ENCODE data around the gene OOSP1.
"Not testable (repeated sequence)": the region's sequence is repeated elsewhere in the genome, so short reads cannot be mapped to it uniquely, and the experiment has no call there.

OOSP1 gene

DNA sequence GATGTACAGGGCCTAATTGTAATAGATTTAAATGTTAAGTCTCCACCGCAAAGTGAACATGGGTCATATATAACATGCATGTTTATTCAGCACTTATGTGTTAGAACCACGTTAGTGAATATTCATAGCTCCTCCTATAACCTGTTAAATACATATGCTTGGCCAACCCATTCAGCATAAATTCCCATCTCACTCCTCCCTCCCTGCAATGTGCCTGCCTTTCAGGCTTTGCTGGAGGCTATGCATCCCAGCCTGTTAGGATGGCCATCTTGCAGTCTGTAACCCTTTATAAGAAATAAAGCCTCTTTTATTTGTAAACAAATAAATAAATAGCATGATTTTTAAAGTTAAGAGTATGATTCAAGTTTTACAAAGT, 23.9 kb downstream of the OOSP1 start:
- no peak for DNase-seq

DNA sequence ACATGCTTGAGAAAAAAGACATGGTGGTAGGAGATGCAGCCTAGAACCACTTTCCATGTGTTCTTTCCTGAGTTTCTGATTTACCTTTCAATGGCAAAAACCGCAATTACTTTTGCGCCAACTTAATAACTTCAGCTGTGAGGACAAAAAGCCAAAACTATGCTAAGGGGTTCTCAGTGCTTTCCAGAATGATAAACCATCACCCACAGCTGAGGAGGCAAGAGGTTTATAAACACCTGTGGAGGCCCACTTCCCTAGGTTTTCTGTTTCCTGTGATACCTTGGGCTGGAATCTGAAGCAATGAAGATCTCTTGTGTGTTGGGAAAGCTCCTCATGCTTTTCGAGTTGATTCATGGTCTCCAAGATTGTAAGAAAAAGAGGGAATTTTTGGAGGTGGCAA, 25.5 kb downstream of the OOSP1 start, which contains the start of gene OOSP4A:
TSS of gene OOSP4A (plus strand) at position 301 of the 400 bp plus-strand sequence. CDS start at position 301, 0 bp downstream.
- no peak for DNase-seq

GRCh38 chr11:59965424-59965823, 27.2 kb downstream of the OOSP1 start:
- no peak for DNase-seq

GRCh38 chr11:59966201-59966600, 28.0 kb downstream of the OOSP1 start:
- DNase-seq, result no peak

GRCh38 chr11:59967677-59968394, 29.6 kb downstream of the OOSP1 start:
- DNase-seq, result no peak

- no peak for DNase-seq
Measured at GRCh38 chr11:59968395-59968783, 30.2 kb downstream of the OOSP1 start.

DNA sequence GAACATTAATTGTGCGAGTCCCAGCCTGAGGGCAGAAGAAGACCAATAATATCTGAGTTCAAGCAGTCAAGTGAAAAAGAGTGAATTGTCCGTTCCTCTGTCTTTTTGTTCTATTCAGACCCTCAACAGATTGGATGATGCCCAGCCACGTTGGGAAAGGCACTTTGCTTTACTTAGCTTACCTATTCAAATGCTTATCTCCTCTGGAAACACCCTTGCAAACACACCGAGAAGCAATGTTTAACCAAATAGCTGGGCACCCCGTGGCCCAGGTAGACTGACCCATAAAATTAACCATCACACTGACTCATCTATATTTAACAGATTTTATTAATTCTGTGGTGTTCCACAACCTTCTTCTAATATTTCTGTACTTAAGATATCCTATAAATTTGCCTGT, 34.9 kb downstream of the OOSP1 start:
- no peak for DNase-seq

- no peak for DNase-seq
Measured at GRCh38 chr11:59981106-59981770, 43.0 kb downstream of the OOSP1 start.

GRCh38 chr11:59982037-59982436, 43.8 kb downstream of the OOSP1 start:
- DNase-seq, result not testable (repeated sequence)

DNA sequence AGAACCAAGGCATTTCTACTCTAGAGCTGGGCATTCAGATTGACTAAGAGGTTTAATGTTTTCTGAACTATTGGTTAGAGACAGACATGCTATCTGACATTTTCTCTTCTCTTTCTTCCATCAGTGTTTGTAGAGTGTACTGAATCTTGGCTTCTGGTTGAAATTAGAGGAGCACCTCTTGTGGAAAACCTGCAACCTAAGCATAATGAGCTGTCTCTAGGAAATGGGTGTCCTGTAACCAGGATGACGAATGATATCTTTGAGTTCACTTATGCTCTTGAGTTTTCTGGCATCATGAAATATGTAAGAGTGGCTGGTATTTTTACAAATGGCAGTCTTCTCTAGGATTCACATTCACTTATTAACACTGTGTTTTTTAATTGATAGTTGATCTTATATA, 45.0 kb downstream of the OOSP1 start:
- no peak for DNase-seq

- DNase-seq, result no peak
Measured at GRCh38 chr11:59984368-59984767, 46.1 kb downstream of the OOSP1 start.

DNA sequence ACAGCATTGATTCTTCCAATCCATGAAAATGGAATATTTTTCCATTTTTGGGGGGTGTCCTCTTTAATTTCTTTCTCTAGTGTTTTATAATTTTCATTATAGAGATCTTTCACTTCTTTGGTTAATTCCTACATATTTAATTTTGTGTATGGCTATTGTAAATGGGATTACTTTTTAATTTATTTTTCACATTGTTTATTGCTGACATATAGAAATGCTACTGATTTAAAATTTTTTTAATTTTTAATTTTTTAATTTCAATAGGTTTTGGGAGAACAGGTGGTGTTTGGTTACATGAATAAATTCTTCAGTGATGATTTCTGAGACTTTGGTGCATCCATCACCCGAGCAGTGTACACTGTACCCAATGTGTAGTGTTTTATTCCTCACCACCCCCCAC, 52.2 kb downstream of the OOSP1 start:
- no peak for DNase-seq

DNA sequence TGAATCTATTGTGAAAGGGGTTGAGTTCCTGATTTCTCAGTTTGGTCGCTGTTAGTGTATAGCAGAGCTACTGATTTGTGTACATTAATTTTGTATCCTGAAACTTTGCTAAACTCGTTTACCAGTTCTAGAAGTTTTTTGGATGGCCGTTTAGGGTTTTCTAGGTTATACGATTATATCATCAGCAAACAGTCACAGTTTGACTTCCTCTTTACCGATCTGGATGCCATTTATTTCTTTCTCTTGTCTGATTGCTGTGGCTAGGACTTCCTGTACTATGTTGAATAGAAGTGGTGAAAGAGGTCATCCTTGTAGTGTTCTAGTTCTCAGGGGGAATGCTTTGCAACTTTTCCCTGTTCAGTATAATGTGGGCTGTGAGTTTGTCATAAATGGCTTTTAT, 54.2 kb downstream of the OOSP1 start:
- no peak for DNase-seq

DNA sequence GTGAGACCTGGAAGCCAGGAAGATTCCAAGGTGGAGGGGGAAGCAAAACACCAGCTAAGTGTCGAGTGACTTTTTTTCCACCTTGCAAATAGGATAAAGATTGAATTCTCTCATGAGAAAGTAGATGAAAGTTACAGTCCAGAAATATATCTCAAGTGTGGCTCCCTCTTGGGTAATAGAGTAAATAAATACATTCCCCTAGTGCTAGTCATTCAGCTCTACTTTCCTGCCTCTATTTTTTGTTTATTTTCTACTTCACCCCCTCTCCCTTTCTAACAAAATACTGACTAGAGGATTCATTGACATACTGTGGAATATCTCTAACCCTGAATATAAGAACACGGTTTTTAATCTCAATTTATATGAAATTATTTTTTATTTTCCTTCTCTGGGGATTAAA, 59.6 kb downstream of the OOSP1 start:
- DNase-seq, result no peak

DNA sequence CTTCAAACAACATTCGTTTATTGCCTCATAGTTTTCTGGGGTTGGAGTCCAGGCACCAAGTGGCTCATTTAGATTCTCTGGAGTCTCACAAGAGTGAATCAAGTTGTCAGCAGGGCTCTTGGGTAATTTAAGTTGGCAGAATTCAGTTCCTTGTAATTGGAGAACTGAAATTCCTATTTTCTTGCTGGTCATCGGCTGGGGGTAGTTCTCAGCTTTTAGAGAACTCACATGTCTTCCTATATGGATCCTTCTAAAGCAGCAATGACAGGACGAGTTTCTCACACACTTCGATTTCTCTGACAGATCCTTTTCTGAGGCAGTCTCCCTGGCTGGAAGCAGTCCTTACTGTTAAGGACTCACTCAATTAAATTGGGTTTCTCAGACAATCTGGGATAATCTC, 61.5 kb downstream of the OOSP1 start:
- no peak for DNase-seq

DNA sequence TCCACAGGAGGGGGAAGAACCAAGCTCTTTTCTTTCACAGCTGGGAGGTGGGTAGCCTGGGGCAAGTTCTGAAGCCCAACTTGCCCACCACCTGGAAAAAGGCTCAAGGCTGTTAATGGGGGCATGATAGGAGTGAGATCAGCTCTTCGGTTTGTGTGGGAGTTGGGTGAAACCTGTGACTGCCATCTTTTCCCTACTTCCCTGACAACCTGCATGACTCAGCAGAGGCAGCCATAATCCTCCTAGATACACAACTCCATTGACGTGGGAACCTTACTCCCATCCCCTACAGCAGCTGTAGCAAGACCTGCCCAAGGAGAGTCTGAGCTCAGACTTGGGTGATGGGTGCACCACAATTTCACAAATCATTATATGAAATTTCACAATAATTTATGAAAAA, 65.5 kb downstream of the OOSP1 start:
- no peak for DNase-seq

GRCh38 chr11:60005360-60005759, 67.1 kb downstream of the OOSP1 start:
- no peak for DNase-seq

All from DMS79 treated with DMSO at 0.1 percent for 48 hours (cell line).